C4-2B (cell line): ENCODE results near the gene TRAPPC12.

Experiments used
- CTCF ChIP-seq: fragments of 450-650 bp; conservative IDR thresholded peaks from 2 replicates; pipeline ENCODE4 v1.5.1; 2017; ENCODE audit warnings: mild to moderate bottlenecking
- ZFX ChIP-seq: fragments of 450-650 bp; IDR thresholded peaks from 2 replicates; pipeline ENCODE4 v1.6.1; 2017

GRCh38 chr2:3483986-3484960 is 104.8 kb downstream of the TRAPPC12 start:
- TF ChIP-seq CTCF (no peak), ZFX (no peak)
